Colon (tissue), 2 donors: Measurements from ENCODE around the gene MRPS6.

Source experiments
- FAIRE-seq: peaks from 2 replicates; lab custom pipeline; 2012; peaks lifted over from hg19 to GRCh38; lab: Jason Lieb, UNC
- donor health status: control.
- donor health status: control.

MRPS6 gene

DNA sequence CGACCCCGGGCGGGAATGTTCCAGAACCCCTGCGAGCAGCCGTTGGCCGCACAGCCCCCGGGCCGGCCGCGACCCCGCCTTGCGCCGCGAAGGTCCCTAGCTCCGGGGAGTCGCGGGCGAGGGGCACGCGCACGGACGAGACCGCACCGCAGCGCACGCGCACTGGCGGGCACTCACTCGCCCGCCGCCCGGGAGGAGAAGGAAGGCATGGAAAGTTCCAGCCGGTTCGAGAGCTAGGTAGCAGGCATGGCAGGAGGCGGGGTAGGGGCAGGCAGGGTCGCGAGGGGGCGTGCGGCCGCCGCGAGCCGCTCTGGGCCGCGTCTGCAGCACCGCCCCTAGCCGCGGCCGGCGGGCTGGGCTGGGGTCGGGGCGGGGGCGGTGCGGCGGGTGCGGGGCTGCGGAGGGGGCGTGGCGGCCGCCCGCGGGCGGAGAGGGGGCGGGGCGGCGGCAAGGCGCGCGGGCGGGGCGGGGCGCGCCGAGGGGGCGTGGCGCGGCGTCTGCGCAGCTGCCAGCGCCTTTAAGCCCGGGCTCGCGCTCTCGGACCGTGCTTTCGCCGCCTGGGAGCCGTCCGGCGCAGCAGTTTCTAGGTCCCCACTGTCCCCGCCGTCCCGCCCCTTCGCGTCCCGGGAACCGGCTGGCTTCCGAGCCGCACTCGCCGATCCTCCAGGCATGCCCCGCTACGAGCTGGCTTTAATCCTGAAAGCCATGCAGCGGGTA, at the start of gene MRPS6, which contains the start of gene SLC5A3:
MRPS6 (plus strand) TSS at position 547 of the 717 bp plus-strand sequence; CDS start at position 670, 123 bp downstream.
SLC5A3 (plus strand) TSS at position 547 of the 717 bp plus-strand sequence. CDS start 21,621 bp downstream, outside the sequence.
- no peak for FAIRE-seq

DNA sequence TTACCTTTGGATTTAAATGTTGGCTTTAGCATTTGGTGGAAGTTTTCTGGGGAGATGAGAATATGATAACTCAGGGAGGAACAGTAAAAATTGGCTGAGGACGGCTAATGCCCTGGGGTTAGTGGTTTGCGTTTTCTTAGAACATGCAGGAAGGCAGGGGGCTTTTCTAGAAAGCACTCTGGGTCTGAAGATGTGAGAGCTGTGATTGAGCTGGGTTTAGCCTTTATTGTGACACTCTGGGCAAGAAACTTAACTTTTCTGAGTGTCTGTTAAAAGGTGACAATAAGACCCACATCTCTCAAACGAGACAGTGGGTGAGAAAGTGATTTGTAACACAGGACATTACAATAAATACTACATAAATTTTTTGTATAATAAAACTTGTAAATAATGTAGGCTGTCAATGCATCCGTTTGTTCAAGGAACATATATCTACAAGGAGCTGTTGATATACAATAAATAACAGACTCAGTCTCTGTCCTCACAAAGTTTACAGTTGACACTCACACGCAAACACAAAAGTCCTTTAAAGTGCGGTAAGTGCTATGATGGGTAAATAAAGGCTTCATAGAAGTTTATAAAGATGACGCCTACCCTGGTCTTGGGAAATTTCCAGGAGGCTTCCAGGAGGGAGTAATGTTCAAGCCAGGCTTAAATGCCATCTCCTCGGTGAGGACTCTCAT, 49.5 kb upstream of the MRPS6 start:
- no peak for FAIRE-seq

DNA sequence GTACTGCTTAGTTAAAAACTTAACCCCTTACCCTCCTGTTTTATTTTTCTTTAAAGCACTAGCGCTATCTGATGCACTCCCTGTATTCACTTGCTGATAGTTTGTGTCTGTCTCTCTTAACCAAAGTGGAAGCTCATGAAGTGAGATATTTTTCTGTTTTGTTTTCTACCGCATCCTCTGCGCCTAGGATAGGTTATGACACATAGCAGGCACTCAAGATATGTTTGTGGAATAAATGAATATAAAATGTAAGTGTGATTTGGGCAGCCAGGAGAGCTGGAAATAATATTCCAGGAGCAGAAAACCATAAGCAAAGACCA, 49.0 kb upstream of the MRPS6 start:
- no peak for FAIRE-seq

DNA sequence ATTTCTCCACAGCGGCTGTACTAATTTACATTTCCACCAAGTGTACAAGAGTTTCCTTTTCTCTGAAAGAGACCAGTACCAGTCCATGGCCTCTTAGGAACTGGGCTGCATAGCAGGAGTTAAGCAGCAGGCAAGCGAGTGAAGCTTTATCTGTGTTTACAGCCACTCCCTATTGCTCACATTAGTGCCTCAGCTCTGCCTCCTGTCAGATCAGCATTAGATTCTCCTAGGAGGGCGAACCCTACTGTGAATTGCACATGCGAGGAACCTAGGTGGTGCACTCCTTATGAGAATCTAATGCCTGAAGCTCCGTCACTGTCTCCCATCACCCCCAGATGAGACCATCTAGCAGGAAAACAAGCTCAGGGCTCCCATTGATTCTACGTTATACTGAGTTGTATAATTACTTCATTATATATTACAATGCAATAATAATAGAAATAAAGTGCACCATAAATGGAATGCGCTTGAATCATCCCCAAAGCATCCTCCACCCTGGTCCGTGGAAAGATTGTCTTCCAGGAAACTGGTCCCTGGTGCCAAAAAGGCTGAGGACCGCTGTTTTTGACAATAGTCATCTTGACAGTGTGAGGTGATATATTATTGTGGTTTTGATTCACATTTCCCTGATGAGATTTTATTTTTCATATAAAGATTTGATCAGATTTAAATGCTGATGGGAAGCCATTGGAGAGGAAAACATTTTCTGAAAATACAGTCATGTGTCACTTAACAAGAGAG, 45.5 kb upstream of the MRPS6 start:
- no peak for FAIRE-seq

DNA sequence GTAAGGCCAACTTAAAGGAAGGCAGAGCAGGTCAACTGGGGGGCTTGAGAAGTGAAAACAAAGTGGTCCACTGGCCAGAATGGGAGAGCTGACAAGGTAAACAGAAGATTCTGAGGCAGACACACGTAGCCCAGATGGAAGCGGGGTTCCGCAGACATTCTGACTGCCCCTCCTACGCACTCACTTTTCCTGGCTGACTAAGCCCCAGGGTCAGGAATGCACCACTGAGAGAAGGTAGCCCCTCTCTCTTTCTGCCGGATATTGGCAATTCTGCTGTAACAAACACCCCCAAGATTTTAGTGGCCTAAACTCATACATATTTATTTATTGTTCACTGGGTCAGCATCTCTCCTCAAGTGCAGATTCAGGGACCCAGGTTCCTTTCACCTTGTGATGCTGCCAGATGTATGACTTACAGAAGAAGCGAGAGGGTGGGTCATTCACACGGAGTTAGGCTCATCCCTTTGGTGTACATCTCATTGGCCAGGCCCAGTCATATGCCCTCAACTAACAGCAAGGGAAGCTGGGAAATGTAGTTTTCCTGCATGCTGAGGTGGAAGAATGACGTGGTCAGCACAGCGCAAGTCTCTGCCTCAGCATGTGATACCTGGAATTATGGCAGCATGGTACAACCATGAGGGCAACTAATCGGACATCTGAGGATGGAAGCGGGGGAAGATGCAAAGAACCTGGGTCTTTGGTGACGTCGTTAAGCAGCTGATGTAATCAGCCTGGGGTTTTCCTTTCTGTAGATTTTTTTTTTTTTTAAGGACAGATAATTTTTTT, 43.4 kb upstream of the MRPS6 start:
- no peak for FAIRE-seq

DNA sequence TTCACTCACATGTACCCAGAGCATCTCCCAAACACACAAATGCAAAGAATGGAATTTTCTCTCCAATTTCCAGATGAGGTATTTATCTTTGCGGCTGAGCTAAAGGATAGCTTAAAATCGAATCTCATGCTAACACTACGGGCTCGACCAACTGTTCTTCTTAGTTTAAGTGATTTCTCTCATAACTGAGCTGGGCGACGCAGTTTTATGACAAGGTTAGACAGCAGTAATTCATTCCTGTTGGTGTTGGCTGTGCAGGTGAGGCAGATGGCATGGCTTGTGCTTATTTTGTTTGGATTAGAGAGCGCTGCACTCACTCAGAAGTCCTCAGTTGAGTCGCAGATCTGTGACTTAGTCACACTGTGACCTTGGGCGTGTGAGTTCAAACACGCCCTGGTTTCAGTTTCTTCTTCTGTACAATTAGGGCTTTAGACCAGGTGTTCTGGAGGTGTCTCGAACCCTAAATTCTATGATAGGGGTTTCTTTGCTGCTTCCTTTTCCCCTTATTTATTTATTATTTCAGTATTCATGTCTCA, 41.5 kb upstream of the MRPS6 start:
- FAIRE-seq = no peak

DNA sequence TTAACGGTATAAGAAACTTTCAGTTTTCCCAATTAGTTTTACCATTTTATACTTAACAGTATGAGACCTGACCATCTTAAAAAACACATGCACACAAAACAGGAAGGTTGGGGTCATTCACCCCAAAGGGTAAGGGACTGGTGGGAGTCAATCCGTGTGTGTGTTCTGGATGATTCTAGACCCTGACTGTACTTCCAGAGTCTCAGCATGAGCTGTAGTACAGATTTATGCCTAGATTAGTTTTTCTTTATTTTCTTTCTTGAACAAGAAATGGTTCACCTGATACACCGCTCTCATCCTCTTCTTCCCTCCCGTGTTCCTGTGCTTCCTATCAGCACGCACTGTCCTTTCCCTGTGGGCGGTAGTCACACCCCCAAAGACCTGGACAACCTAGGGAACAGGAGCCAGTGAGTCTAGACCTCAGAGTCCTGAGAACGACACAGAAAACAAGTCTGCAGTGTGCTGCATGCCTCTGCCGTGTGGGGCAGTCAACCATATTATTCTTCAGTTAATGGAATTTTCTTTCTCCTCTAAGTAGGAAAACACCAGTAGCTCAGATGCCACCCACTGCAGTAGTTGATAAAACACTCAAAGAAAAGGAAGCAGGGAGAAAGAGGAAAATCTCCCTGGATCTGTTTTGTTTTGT, 38.9 kb upstream of the MRPS6 start:
- FAIRE-seq = no peak

DNA sequence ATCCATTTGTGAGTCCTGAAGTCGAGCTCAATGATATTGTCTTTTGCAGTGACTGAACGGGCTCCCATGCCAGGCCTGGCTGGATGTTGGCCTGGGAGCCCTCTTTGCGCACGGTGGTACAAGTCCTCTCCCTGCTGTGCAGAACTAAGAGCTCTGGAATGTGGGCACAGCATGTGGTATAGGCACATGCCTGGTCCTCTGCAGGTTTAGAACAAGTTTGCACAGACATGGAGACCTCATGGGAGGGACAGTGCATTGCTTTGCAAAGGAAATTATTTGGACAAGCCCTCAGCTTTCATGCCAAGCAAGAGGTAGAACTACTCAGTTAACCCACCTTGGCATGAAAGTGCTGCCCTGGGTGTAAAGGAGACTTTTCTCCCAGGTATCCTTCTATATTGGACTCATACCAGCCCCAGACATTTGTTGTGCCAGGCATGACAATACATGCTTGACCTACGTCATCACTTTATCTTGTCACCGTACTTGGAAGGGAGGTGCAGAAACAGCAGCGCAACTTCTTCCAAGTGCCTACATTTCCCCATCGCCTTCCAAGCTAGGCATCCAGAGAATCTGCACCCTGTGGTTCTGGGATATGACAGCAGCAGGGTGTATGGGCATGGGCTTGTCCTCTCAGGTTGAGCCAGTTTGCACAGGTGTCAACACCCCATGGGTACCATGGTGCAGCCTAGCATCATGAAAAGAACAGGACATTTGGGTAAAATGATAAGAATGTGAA, 37.6 kb upstream of the MRPS6 start:
- FAIRE-seq = no peak

DNA sequence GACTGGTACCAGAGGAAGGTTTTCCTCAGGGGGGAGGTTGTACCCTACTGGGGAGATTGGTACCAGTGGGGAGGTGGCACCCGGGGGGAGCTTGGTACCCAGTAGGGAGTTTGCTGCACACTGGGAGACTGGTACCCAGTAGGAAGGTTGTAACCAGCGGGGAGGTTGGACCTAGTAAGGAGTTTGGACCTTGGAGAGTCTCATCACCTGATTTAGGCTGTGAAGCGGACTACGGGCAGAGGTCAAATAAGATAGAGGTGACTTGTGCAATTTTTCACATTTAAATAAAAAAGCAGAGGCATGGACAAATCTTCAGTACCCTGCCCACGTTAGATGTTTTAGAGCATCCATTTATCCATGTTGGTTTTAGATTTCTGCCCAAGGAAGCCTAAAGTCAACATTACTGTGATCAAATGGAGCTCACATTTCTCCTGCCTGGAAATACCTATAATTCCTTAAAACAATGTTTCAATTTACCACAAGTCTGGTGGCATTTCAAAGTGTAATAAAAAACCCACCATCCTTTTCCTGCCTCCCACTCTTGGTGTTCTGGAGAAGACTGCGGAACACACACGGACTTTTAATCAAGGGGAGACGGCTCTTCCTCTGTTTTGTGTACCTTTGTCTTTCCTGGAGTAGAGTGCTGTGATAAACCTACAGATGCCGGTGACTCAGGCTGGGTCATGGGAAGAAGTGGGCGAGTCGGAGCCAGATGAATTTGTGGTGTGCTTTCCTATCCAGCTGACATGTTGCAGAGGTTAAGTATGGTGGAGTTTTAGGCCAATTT, 36.2 kb upstream of the MRPS6 start:
- FAIRE-seq = no peak

DNA sequence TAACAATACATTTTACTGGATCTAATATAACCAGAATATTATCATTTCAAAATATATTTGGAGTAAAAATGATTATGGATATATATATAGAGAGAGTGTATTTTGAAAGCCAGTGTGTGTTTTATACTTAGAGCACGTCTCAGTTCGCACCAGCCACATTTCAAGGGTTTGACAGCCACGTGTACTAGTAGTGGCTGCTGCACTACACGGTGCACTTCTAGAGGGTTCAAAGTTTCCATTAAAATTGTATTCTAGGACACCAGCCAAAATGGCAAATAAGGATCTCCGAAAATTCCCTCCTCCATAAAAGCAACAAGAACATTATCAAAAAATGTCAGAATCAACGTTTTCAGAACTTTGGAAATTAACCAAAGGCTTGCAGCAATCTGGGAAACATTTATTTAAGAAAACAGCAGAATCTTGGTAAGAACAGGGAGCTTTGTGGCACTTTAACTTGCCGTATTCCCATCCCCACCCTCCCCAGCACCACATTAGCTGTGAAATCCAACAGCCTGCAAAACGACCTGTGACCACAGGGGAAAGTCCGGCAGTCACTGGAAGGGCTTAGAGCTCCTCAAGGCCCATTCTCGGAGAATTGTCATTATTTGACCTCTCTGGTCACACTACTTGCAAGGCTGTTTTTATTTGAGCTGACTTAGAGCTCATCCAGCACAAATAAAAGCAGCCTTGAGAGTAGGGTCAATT, 33.5 kb upstream of the MRPS6 start:
- no peak for FAIRE-seq

DNA sequence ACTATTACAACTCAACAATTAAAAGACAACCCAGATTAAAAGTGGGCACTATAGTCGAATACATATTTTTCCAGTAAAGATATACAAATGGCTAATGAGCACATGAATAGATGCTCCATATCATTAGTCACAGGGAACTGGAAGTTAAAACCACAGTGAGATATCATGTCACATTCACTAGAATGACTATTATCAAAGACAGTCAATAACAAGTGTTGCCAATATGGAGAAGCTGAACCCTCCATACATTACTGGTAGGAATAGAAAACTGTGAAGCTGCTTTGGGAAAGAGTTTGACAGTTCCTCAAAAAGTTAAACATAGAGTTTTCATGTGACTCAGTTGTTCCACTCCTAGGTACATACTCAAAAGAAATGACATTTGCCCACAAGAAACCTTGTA, 30.6 kb upstream of the MRPS6 start:
- FAIRE-seq = no peak

DNA sequence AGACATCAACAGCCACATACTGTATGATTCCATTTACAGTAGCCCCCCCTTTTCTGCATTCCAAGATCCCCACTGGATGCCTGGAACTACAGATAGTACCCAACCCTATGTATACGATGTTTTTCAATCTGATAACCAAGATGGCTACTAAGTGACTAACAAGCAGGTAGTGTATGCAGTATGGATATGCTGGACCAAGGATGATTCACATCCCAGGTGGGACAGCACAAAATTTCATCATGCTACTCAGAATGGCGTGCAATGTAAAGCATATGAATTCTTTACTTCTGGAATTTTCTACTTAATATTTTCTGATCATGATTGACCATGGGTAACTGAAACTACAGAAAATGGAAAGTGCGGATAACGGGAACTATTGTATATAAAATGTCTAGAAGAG, 30.0 kb upstream of the MRPS6 start:
- no peak for FAIRE-seq

DNA sequence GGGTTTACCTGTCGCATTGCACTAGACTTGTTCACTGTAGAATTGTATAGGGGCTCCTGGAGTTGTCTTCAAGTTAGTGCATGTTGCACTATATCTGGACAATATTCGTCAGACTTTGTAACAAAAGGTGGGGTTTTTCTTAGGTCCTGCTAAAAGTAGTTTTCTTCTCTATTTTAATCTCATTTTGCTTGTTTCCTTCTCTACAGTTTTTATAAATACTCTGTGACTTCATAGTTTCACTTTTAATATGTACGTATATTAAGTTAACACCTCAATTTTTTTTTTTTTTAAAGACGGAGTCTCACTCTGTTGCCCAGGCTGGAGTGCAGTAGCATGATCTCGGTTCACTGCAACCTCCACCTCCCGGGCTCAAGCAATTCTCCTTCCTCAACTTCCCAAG, 26.5 kb upstream of the MRPS6 start:
- FAIRE-seq = no peak

DNA sequence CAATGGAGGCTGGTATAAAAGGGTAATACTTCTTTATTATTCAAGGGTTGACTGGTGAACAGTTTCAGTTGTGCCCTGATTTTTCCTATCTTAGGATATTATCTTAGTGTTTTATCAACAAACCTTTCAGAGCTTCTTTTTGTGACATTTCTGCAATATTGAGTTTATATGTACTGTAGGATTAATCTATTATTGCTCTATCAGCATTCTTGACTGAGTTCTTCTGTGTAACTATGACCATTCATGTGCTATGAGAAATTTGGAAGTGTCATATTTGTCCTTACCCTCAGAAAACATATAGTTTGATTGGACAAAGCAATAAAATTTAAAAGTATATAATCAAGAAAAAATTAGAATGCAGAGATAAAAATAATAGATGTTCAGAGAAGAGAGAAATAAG, 25.5 kb upstream of the MRPS6 start:
- FAIRE-seq = no peak

DNA sequence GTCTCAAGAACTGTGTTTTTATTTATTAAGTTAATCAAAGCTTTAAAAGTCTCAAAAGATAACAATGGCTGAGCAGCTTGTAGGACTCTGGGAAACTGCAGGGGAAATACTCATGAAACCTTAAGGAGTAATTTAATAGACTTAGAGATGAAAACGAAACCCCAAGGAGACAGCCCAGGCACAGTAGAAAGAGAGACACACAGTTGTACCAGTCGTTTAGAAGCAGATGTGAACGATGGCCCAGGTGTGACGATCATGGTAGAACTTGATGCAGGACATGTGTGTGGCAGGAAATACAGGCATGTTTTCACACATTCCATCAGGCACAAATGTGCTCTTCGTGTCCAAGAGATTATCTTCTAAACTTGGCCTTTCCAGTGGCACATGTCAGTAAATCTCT, 21.2 kb upstream of the MRPS6 start:
- no peak for FAIRE-seq

DNA sequence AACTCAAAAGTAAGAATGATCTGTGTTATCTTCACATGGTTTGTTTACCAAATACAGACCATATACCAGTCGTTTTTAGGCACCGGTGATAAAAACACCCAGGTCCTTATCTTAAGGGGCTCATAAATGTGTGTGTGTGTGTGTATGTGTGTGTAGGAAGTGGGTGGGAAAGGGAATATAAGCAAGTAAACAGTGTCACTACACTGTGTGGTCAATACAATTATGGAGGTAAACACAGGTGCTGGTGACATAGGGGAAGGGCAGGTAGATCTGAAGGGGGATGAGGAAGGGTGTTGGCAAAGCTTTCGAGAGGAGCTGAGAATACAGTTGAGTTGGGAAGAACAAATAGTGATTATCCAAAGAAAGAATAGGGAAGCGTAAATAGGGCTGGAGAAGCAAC, 19.1 kb upstream of the MRPS6 start:
- FAIRE-seq = no peak

DNA sequence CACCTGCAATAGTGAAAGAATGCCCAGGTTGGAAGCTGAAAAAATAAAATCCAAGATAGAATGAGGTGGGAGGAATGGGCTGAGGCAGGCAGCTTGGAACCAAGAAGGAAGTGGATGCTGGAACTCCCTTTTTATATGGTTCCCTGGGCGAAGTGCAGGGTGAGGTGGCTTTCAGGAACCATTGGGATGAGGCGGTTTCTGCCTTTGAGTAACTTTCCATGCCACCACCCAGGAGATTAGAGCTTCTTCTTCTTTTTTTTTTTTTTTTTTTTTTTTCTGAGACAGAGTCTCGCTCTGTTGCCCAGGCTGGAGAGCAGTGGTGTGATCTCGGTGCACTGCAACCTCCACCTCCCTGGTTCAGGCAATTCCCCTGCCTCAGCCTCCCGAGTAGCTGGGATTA, 17.8 kb upstream of the MRPS6 start:
- no peak for FAIRE-seq

DNA sequence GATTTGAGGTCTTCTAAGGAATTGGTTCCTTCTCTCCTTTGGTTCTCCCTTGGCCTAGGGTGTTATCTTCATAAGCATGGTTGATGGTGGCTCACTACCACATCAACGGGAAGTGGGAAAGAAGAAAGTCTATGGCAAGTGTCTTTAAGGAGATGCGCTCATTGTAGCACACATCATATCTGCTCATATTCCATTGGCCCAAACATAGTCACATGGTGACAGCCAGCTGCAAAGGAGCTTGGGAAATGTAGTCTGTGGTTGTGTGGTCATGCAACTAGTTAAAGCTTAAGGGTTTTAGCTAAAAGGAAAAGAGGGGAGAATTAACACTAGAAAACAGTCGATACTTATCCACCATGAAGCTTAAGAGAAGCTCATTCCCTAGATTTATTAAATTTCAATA, 11.4 kb upstream of the MRPS6 start:
- no peak for FAIRE-seq

DNA sequence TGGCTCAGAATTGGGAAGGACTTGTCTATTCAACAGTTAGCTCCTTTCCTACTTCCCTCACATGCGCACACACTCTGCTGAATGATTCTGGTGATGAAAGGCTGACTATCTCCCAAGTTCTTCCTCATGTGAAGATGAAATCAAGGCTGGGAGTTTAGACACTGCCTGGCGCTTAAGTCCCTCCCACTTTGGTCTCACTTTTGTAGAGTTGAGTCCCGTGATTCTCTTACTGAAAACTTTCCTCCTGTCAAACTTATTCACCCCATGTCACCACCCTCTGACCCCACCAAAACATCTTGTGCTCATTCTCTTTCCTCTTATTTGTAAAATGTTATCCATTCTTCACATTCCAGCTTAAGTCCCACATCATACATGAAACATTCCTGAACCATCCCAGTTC, 8.4 kb upstream of the MRPS6 start:
- no peak for FAIRE-seq

DNA sequence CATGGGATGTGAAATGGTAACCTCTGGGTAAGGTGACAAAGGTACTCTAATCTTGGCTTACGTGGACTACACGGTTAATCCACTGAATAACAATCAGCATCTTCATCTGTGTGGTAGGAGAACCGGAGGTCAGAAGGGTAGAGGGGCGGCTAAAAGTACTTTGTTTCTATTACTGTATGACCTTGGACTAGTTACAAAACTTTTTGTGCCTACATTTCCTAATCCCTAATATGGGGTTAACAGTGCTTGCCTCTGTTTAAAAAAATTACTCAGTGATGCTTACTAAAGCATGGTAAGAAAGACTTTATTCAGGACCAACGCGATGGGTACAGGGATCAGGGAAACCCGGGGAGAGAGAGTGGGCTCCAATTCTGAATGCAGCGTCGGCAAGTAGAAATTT, 1.7 kb upstream of the MRPS6 start:
- FAIRE-seq = no peak
